Heart left ventricle (tissue), 16 donors: ENCODE data around the gene VTI1A. TPM values are rescaled to one million over a fixed set of nuclear protein-coding genes. Genes with fewer than 3 reads are reported as not detected.

Source experiments
- ATAC-seq, 4 donors: fragments of 200-7000 bp; cut with Tn5 transposase; one replicate each; pipeline ENCODE4 v1.9.1; 2020 to 2022; ENCODE audit warnings: moderate library complexity in 4 of 4, mild to moderate bottlenecking in 3 of 4, moderate number of reproducible peaks in 1 of 4
- DNase-seq, 5 donors: peaks; one replicate each; pipeline ENCODE4 v3.0.0-alpha.2; 2020
- H3K27ac ChIP-seq, 12 donors: fragments of 200-600 bp; sonication (generic) in 4 of 12; one replicate each; pipeline versions ENCODE4 v1.5.0 to v1.8.0; 2016 to 2022; ENCODE audit warnings: mild to moderate bottlenecking in 2 of 12
- H3K27me3 ChIP-seq, 9 donors: fragments of 200-600 bp; sonication (generic) in 2 of 9; one replicate each; pipeline versions ENCODE4 v1.5.1 to v1.8.0; 2016 to 2022; ENCODE audit warnings: mild to moderate bottlenecking in 3 of 9
- H3K36me3 ChIP-seq, 9 donors: fragments of 200-600 bp; sonication (generic) in 2 of 9; one replicate each; pipeline versions ENCODE4 v1.5.0 to v1.8.0; 2018 to 2022; ENCODE audit warnings: mild to moderate bottlenecking in 2 of 9
- H3K4me1 ChIP-seq, 12 donors: fragments of 200-600 bp; sonication (generic) in 4 of 12; one replicate each; pipeline versions ENCODE4 v1.5.0 to v1.8.0; 2016 to 2022; ENCODE audit warnings: mild to moderate bottlenecking in 3 of 12
- H3K4me3 ChIP-seq, 12 donors: fragments of 200-600 bp; sonication (generic) in 4 of 12; one replicate each; pipeline versions ENCODE4 v1.5.0 to v1.8.0; 2017 to 2022; ENCODE audit warnings: mild to moderate bottlenecking in 9 of 12, moderate library complexity in 4 of 12
- H3K9me3 ChIP-seq, 12 donors: fragments of 200-600 bp; sonication (generic) in 4 of 12; one replicate each; pipeline versions ENCODE4 v1.5.0 to v1.8.0; 2016 to 2022; ENCODE audit warnings: mild to moderate bottlenecking in 1 of 12
- POLR2A ChIP-seq, 2 donors: fragments of 450-650 bp; IDR thresholded peaks; one replicate each; pipeline ENCODE4 v1.6.1; 2017; ENCODE audit warnings: antibody characterized with exemption in 2 of 2, mild to moderate bottlenecking in 2 of 2, moderate library complexity in 2 of 2
- WGBS, 4 donors: extraction: QIAGEN DNeasy Blood & Tissue Kit in 2 of 4; methylation state at CpG; one replicate each; pipeline versions ENCODE4 v1.1.5 to v1.1.7; 2013 to 2018; 5-methylcytosine and 5-hydroxymethylcytosine counted together
- intact Hi-C, 10 donors: fragments of 100-400 bp; cut with DNase I; formaldehyde crosslinking; loops; one replicate each; pipeline versions ENCODE4 v1.11.1 to v1.14.2; 2022
- polyA plus RNA-seq, 2 donors: library from polyadenylated mRNA; stranded (reverse); fragments of 200-250 nt; gene quantifications; one replicate each; pipeline ENCODE4 v1.2.3, GENCODE V29; 2013
- total RNA-seq, 9 donors: library from RNA; depleted of rRNA in 2 of 9; stranded (reverse); fragments of >200 nt in 2 of 9; fragmentation: NEBNext Ultra II Directional in 3 of 9; extraction: Animal tissue kit (Norgen Biotek cat#: 25700) in 3 of 9; gene quantifications; one replicate each; pipeline versions ENCODE4 v1.1.0 to v1.2.4, GENCODE V29; 2016 to 2023
- TF ChIP-seq, protein P1 (sequence below), 12 donors: fragments of 200-600 bp; sonication (generic) in 4 of 12; IDR thresholded peaks; one replicate each; pipeline versions ENCODE4 v1.5.0 to v1.8.0; 2018 to 2022; ENCODE audit warnings: antibody characterized with exemption in 12 of 12, mild to moderate bottlenecking in 5 of 12
- donor health status: ischemic (EF 13 %, LVEDD 7.1; RV severe dilation, severe dysfunction).
- donor health status: healthy with polysubstance abuse.
- donor health status: DM: no; HTN: yes; CAD: no.
- donor health status: DM: no; HTN: no; CAD: no.
- donor health status: ischemic (EF 25% LVEDD 6.9; RV normal size, moderate dysfunction).
- donor health status: ischemic (EF 25% LVEDD 5.7; RV mildly dilated, moderate dysfunction).
- donor health status: healthy.
- donor health status: DM: yes; HTN: yes; CAD: no.
- donor health status: ischemic (EF 35%, LVEDD 5.7; RV mildly dilated, moderate dysfunction).
- donor health status: nonischemic (EF 11% LVEDD 7.7; RV severe dilation, severe dysfunction).
- donor health status: DM: yes; HTN: yes; CAD: no.
- donor health status: PGD.
- donor health status: ischemic (EF 29% LVEDD 5.4; RV normal size, mild dysfunction).
- donor health status: nonischemic (EF 23%, LVEDD 6.1; RV moderate dilation, normal function).

VTI1A gene
- total and polyA plus RNA-seq, 11 donors, result 6.0 to 33.1 (median 23.2) TPM

DNA sequence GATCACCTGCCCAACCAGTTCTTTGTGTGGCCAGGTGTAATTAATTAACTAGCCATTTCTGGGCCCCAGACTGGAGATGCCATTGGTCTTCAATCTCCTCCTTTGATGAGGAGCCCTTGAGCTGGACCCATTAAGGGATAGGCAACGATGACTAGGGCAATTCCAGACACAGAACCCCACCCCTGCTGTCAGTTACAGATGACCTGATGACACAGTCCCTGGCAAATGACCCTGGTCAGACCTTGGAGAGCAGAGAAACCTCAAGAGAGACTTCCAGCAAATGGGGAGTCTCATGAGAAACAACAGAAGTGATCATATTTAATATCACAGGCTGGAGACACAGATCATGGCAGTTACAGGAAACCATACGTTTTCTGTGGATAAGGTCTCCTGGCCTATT, 401.2 kb downstream of the VTI1A start:
- intact Hi-C loops, result no loop called here
- Histone ChIP-seq H3K9me3 (peaks cover 0 to 20% (median 11%) of the 10 kb centered on the region in 12 donors), H3K27ac (no peak overlapping the region), H3K4me1 (peaks cover 0 to 31% (median 0%) of the 10 kb centered on the region in 12 donors), H3K4me3 (no peak overlapping the region), H3K36me3 (no peaks in the 10 kb centered on the region), H3K27me3 (no peaks in the 10 kb centered on the region)
- 89 to 95% (median 91%) methylated on average over 2 of the region's 2 CpGs for whole genome bisulfite sequencing, 4 donors
- no peak for ATAC-seq
- no peak for DNase-seq
- TF ChIP-seq, protein P1, sequence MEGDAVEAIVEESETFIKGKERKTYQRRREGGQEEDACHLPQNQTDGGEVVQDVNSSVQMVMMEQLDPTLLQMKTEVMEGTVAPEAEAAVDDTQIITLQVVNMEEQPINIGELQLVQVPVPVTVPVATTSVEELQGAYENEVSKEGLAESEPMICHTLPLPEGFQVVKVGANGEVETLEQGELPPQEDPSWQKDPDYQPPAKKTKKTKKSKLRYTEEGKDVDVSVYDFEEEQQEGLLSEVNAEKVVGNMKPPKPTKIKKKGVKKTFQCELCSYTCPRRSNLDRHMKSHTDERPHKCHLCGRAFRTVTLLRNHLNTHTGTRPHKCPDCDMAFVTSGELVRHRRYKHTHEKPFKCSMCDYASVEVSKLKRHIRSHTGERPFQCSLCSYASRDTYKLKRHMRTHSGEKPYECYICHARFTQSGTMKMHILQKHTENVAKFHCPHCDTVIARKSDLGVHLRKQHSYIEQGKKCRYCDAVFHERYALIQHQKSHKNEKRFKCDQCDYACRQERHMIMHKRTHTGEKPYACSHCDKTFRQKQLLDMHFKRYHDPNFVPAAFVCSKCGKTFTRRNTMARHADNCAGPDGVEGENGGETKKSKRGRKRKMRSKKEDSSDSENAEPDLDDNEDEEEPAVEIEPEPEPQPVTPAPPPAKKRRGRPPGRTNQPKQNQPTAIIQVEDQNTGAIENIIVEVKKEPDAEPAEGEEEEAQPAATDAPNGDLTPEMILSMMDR (IDR thresholded peaks at IDR 0.05), result no peak
- no peak for TF ChIP-seq POLR2A (IDR thresholded peaks at IDR 0.05)

DNA sequence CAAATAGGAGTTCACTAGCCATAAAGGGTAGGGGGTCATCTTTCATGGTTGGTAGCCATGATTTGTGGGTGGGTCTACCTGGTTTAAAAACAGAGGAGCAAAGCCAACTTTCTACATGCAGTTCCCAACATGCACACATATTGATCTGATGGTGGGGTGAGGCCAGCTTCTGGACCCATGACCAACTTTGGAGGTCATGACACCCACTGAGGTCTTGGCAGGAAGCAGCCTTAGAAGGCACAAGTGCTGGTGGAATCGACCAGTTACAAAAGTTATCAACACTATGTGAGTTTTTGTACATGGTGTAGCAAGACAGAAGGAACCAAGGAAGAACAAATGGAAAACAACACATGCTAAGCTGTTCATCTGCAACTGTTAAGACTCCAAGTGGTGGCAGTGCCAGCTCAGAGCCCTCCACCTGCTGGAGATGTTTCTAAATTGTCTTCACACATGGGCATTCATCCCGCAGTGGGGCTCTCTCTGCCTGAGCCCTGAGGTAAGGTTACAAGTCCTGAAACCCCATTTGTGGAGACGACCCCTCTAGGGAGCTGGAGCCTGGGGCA, 401.9 kb downstream of the VTI1A start:
- Histone ChIP-seq H3K9me3 (peaks cover 0 to 20% (median 11%) of the 10 kb centered on the region in 12 donors), H3K4me3 (no peak overlapping the region), H3K27me3 (no peaks in the 10 kb centered on the region), H3K27ac (no peak overlapping the region), H3K4me1 (peaks cover 0 to 24% (median 0%) of the 10 kb centered on the region in 12 donors), H3K36me3 (no peaks in the 10 kb centered on the region)
- no peak for ATAC-seq
- no peak for TF ChIP-seq POLR2A (IDR thresholded peaks at IDR 0.05)
- TF ChIP-seq, protein P1 (IDR thresholded peaks at IDR 0.05), result no peak
- intact Hi-C loops, result no loop called here
- DNase-seq, result no peak
- 89 to 100% (median 94%) methylated on average over 2 to 3 of the region's 3 CpGs for WGBS, 4 donors

DNA sequence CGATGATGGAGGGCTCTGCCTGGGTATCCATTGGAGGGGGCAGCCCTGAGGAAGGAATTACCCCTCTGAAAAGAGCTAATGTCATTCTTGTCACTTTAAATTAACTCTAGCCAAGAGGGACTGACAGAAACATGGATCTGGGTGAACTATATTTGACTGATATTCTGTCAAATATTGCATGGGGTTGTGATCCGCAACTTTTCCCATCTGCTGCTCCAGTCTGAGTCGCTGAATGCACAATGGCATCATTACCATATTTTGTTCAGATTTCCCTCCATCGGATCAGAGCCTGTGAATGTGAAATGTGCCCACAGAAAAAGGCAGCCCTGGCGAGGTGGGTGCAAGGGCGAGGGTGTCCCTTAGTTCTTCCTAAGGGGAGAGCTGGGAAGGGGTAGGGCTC, 402.5 kb downstream of the VTI1A start:
- H3K27ac ChIP-seq, result no peak overlapping the region
- DNase-seq (no peak), ATAC-seq (no peak)
- WGBS, 4 donors, result 94 to 100% (median 96%) methylated on average over 6 of the region's 6 CpGs
- no peak overlapping the region for H3K4me3 ChIP-seq
- peaks cover 0 to 20% (median 11%) of the 10 kb centered on the region in 12 donors for H3K9me3 ChIP-seq
- no peaks in the 10 kb centered on the region for H3K27me3 ChIP-seq
- H3K36me3 ChIP-seq, result no peaks in the 10 kb centered on the region
- H3K4me1 ChIP-seq, result peaks cover 0 to 21% (median 0%) of the 10 kb centered on the region in 12 donors
- intact Hi-C loops, result no loop called here
- no peak for TF ChIP-seq POLR2A (IDR thresholded peaks at IDR 0.05)
- TF ChIP-seq, protein P1 (IDR thresholded peaks at IDR 0.05), result no peak

DNA sequence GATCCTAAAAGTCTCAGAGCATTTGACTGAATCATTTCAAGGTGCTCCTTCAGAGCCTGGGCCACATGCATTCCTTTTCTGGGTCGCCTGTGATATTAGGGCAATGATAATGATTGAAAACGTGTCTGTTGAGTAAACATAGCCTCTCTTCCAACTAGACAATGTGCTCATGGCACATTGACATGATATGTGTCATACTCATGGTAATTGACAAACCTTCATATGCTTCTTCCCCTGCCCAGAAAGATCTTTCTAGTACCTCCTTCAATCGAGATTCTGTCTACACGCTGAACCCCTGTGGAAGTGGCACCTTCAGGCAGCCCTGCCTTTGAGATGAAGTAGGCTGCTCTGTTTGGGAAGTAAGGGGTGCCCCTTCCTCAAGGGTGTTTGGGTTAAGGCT, 404.2 kb downstream of the VTI1A start:
- 84 to 91% (median 87%) methylated on average over 4 of the region's 4 CpGs for WGBS, 4 donors
- intact Hi-C loops, result no loop called here
- TF ChIP-seq, protein P1 (IDR thresholded peaks at IDR 0.05), result no peak
- no peak for TF ChIP-seq POLR2A (IDR thresholded peaks at IDR 0.05)
- Histone ChIP-seq H3K27ac (no peak overlapping the region), H3K4me3 (no peak overlapping the region), H3K36me3 (no peaks in the 10 kb centered on the region), H3K27me3 (no peaks in the 10 kb centered on the region), H3K9me3 (peaks cover 0 to 20% (median 11%) of the 10 kb centered on the region in 12 donors), H3K4me1 (peaks cover 0 to 21% (median 0%) of the 10 kb centered on the region in 12 donors)
- ATAC-seq (no peak), DNase-seq (no peak)
